ENCODE results near the gene CDKL1. TPM values are rescaled to one million over a fixed set of nuclear protein-coding genes. Genes with fewer than 3 reads are reported as not detected.

The CDKL1 gene
- total RNA-seq, 4 donors from 2014 or later = 8.2 to 22.5 (median 9.5) TPM

- Histone ChIP-seq H3K27me3 (no peaks in the 10 kb centered on the region), H3K36me3 (peaks cover 0 to 2% (median 0%) of the 10 kb centered on the region in 3 donors), H3K4me1 (peaks cover 0 to 42% (median 15%) of the 10 kb centered on the region in 4 donors), H3K9me3 (no peaks in the 10 kb centered on the region), H3K27ac (peak overlapping the region in 2 of 4 donors; percentile 80 to 92), H3K4me3 (no peak overlapping the region)
- DNase-seq (ENCODE audit: low spot score in 2 of 2) = no peak
- WGBS, 2 donors = 65 to 79% methylated on average over 2 of the region's 2 CpGs
- no peak for TF ChIP-seq CTCF (IDR thresholded peaks at IDR 0.05)
- TF ChIP-seq EP300 (IDR thresholded peaks at IDR 0.05) = no peak
- TF ChIP-seq POLR2A (IDR thresholded peaks at IDR 0.05) = no peak
Measured at GRCh38 chr14:50398189-50398580, 1.5 kb upstream of the CDKL1 start.

- peaks cover 0 to 7% (median 0%) of the 10 kb centered on the region in 3 donors for H3K36me3 ChIP-seq
- WGBS, 2 donors = 12 to 13% methylated on average over 9 of the region's 9 CpGs
- H3K27ac ChIP-seq = peak overlapping the region in 3 of 4 donors; percentile 74 to 92 (median 80)
- TF ChIP-seq CTCF (IDR thresholded peaks at IDR 0.05) (no peak), POLR2A (IDR thresholded peaks at IDR 0.05) (no peak), EP300 (IDR thresholded peaks at IDR 0.05) (no peak)
- DNase-seq (ENCODE audit: low spot score in 2 of 2) = peak in 1 of 2 donors; percentile 13
- H3K9me3 ChIP-seq = no peaks in the 10 kb centered on the region
- H3K4me1 ChIP-seq = peaks cover 0 to 42% (median 15%) of the 10 kb centered on the region in 4 donors
- peak overlapping the region; percentile 41 to 92 (median 64) for H3K4me3 ChIP-seq
- H3K27me3 ChIP-seq = no peaks in the 10 kb centered on the region
Measured at GRCh38 chr14:50397390-50398188, 908 bp upstream of the CDKL1 start.

- H3K27ac ChIP-seq = peak overlapping the region in 2 of 4 donors; percentile 80 to 92
- TF ChIP-seq EP300 (IDR thresholded peaks at IDR 0.05) (no peak), POLR2A (IDR thresholded peaks at IDR 0.05) (no peak), CTCF (IDR thresholded peaks at IDR 0.05) (no peak)
- 81 to 82% methylated on average over 5 of the region's 5 CpGs for WGBS, 2 donors
- peak overlapping the region; percentile 41 to 92 (median 64) for H3K4me3 ChIP-seq
- no peaks in the 10 kb centered on the region for H3K27me3 ChIP-seq
- H3K9me3 ChIP-seq = no peaks in the 10 kb centered on the region
- peak in 1 of 2 donors; percentile 33 for DNase-seq (ENCODE audit: low spot score in 2 of 2)
- peaks cover 0 to 42% (median 15%) of the 10 kb centered on the region in 4 donors for H3K4me1 ChIP-seq
- H3K36me3 ChIP-seq = peaks cover 0 to 24% (median 0%) of the 10 kb centered on the region in 3 donors
Measured at GRCh38 chr14:50395448-50395847, 1.2 kb downstream of the CDKL1 start.

GRCh38 chr14:50394713-50395112 is 2.0 kb downstream of the CDKL1 start:
- H3K27ac ChIP-seq = no peak overlapping the region
- peaks cover 0 to 24% (median 0%) of the 10 kb centered on the region in 3 donors for H3K36me3 ChIP-seq
- H3K27me3 ChIP-seq = no peaks in the 10 kb centered on the region
- WGBS, 2 donors = 94% methylated on average over 5 of the region's 5 CpGs
- TF ChIP-seq CTCF (IDR thresholded peaks at IDR 0.05) (no peak), POLR2A (IDR thresholded peaks at IDR 0.05) (no peak), EP300 (IDR thresholded peaks at IDR 0.05) (no peak)
- H3K4me1 ChIP-seq = peaks cover 0 to 35% (median 14%) of the 10 kb centered on the region in 4 donors
- no peak overlapping the region for H3K4me3 ChIP-seq
- H3K9me3 ChIP-seq = no peaks in the 10 kb centered on the region
- DNase-seq (ENCODE audit: low spot score in 2 of 2) = no peak
